Stimulated activated CD4-positive, alpha-beta T cell treated with anti-CD3 and anti-CD28 coated beads, Interleukin-12 subunit alpha, Interleukin-12 subunit beta, amount 100 ng/mL, for 4 hours (primary cell): ENCODE data around the gene IFNA14.
"Not testable (repeated sequence)": the region's sequence is repeated elsewhere in the genome, so short reads cannot be mapped to it uniquely, and the experiment has no call there.

Experiments
- DNase-seq: peaks from one replicate; pipeline ENCODE4 v3.0.0-alpha.2; 2020

Gene IFNA14

GRCh38 chr9:21239911-21240310 is at the start of gene IFNA14:
TSS of gene IFNA14 (minus strand) at chr9:21240005. CDS start at chr9:21239935, 70 bp downstream.
- DNase-seq, result no peak

DNA sequence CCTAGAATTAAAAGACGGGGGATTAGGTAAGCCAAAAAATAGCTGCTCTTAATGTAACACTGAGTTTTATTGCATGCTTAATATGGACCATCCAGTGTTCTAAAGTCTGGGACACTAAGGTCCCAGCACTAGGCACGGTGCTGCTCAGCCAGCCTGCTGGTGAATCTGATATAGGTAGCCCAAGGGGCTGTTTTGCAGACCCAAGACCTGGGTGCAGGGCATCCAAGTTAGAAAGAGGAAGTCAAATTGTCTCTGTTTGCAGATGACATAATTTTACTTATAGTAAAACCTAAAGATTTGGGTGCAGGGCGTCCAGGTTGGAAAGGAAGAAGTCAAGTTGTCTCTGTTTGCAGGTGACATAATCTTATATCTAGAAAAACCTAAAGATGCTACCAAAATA is 47.5 kb upstream of the IFNA14 start:
- DNase-seq, result no peak

- DNase-seq, result no peak
These were observed 46.9 kb upstream of the IFNA14 start for GRCh38 chr9:21286659-21287058.

- no peak for DNase-seq
These were observed 46.3 kb upstream of the IFNA14 start for GRCh38 chr9:21286099-21286498.

GRCh38 chr9:21281275-21281674 is 41.5 kb upstream of the IFNA14 start:
- DNase-seq, result no peak

DNA sequence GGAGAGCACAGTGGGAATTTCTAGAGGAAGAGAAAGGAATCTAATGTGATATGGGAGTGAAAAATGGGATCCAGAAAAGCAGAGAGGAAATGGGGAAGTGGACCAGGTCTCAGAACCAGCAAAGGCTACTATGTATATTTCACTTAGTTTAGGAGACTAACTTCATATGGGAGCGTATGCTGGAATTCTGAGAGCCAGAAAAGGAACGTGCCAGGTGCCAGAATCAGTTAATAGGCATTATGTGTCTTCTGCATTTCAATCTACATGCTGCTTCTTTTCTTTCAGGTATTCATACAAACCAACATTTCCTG is 28.5 kb upstream of the IFNA14 start:
- DNase-seq, result no peak

GRCh38 chr9:21267485-21268346 is 27.9 kb upstream of the IFNA14 start:
- no peak for DNase-seq

DNA sequence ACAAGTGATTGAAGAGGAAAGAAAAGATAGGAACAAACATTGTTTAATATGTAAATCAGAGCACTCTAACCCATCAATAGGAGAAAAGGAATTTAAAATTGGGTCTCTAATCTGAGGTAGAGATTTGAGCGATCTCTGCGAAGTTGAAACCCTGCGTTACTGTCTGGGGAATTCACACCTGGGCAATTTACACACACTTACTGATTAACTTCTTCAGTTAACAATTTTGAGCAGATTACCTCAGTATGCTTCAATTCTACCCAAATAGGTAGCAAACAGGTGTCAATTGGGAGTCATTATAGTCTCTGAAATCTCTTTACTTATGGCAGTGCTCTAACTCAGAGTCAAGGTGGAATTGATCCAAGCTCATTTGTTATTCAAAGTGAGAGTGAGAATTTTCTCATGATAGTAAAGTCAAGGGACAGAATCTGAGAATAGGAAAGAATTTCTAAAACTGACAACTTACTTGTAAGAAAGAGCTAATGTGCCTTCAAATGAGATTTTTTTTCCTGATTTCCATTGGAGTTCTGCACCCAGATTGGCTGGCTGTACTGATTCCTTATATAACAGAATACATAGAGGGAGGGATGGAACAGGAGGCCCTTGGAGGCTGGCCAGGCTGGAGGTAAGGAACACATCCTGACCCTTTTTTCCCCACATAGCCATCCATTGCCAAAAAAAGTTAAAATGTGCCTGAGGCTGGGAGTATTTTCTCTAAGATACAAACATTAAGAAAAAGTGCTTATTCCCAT is 27.1 kb upstream of the IFNA14 start:
- no peak for DNase-seq

DNA sequence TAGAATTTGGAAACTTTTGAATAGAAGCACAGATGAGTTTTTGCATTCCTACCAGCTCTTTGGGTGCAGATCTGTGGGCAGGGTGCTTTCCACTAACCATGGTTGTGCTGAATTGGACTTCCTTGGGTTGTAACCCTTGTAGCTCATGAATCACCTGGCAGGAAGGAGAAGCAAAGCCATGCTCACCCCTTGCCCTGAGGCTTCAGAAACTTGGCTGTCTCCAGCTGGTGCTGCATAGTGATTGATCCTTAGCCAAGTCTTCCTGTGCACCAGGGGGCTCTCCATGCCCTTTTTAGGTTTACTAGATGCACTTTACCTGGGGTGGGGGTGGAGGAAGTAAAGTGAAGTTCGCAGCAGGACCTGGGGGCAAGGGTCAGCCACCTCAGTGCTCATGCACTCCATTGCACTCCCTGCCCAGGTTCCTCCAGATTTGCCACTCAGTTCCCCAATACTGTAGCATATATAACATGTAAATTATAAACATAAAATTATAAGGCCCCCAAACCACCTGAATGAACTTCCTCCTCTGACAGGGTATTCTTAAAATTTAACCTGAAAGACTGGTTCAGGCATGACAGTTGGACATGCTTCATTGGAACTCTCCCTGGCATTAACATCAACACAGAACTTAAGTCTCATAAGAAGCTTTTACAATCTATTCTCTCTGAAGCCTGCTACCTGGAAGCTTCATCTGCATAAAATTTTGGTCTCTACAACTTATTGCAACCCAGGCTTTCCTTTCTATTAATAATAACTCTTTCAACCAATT is 25.8 kb upstream of the IFNA14 start:
- no peak for DNase-seq

- DNase-seq, result no peak
These were observed 15.9 kb upstream of the IFNA14 start for GRCh38 chr9:21255538-21256212.

- DNase-seq, result no peak
These were observed 13.1 kb upstream of the IFNA14 start for GRCh38 chr9:21252721-21253547.

DNA sequence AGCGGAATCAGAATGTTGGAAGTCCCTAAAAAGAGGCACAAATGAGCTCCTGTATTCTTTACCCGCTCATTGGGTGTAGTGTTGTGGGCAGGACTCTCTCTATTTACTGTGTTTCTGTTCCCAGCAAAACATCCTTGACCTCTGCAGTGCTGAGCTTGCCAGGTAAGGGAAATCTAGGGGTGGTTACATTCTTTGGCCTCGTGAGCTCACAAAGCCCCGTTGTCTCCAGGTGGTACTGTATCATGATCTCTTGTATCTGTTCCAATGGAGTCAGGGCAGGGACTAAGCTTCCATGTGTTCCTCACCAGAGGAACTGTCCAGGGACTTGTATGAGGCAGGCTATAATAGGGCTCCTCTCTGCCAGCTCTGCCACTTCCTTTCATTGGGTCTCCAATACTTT is 11.8 kb upstream of the IFNA14 start:
- DNase-seq, result no peak

GRCh38 chr9:21251190-21251589 is 11.4 kb upstream of the IFNA14 start:
- DNase-seq, result no peak

DNA sequence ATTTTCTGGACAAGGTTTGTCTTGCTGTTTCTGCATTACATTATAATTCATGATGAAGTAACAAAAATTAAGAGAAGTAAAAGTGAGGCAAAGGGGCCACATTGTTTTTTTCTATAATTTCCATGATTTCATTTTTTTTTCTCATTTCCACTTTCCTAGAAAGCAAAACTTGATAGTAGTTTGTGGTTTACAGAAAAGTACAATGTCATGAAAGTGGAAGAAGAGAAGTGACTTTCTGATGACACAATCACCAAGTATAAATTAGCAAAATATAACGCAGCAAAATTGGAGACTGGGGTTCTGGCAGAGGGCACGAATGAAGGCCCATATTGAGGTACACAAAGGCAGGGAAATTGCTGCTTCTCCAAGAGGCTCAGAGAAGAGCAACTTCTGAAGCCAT is 5.0 kb upstream of the IFNA14 start:
- DNase-seq, result no peak

DNA sequence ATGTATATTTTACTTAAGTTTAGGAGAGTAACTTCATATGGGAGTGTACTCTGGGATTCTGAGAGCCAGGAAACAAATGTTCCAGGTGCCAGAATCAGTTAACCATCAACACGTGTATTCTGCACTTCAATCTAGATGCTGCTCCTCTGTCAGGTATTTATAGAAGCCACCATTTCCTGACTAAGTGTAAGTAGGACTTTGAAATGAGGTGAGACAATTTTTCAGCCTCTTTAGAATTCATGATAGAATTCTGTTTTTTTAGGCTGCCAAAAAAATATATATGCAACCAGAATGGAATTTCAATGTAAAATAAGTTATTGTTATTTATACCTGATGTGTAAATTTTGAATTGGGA is 3.5 kb downstream of the IFNA14 start:
- DNase-seq, result not testable (repeated sequence)

- DNase-seq, result peak; percentile 7
These were observed 4.1 kb downstream of the IFNA14 start for GRCh38 chr9:21235468-21236359.

- no peak for DNase-seq
These were observed 5.6 kb downstream of the IFNA14 start for GRCh38 chr9:21234153-21234687.

DNA sequence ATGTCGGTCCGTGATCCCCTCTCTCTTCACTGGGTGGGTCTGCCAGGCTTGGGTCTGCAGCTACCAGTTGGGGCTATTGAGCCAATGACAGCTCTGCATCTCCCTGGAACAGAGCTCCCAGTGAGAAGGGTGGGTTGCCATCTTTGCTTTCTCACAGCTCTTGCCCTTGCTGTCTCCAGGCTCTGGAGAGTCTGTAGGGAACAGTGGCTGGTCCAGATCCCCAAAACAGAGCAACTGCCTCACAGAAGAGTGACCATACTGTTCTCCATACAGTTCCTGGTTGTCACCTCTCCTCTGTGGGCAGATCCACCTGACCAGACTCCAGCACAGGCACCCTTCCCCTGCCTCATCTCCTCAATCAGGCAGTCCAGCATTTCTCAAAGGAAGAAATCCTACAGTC is 6.5 kb downstream of the IFNA14 start:
- DNase-seq, result no peak

DNA sequence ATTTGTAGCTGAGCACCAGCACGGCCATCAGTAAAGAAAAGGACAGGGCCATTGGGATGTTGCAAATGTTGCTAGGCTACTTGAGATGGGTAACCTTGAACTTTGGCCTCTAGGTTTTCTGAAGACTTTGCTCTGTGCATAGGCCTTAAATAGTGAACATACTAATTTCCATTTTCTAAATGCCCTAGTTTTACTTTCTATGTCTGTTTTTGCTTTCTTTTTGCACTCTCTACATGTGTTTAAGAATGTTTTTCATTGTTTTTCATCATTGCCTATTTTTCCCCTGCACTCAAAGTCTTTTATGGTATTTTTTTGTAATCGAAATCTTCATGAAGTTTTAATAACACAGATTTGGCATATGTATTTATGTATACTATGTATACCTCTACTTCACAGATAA is 11.7 kb downstream of the IFNA14 start, which contains the start of gene IFNA17:
Gene IFNA17, minus strand, starts transcription at position 101 of the 400 bp plus-strand sequence. Its CDS starts 49 bp downstream, at position 52.
- no peak for DNase-seq

DNA sequence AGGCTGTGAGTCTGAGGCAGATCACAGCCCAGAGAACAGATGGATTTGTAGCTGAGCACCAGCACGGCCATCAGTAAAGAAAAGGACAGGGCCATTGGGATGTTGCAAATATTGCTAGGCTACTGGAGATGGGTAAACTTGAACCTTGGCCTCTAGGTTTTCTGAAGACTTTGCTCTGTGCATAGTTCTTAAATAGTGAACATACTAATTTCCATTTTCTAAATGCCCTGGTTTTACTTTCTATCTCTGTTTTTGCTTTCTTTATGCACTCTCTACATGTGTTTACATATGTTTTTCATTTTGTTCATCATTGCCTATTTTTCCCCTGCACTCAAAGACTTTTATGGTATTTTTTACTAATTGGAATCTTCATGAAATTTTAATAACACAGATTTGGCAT is 22.6 kb downstream of the IFNA14 start, which contains the start of gene IFNA16:
Gene IFNA16, minus strand, starts transcription at position 101 of the 400 bp plus-strand sequence. Its CDS starts 6 bp downstream, at position 95.
- DNase-seq, result not testable (repeated sequence)
